ENCODE data around the gene CLUH.

The CLUH gene

DNA sequence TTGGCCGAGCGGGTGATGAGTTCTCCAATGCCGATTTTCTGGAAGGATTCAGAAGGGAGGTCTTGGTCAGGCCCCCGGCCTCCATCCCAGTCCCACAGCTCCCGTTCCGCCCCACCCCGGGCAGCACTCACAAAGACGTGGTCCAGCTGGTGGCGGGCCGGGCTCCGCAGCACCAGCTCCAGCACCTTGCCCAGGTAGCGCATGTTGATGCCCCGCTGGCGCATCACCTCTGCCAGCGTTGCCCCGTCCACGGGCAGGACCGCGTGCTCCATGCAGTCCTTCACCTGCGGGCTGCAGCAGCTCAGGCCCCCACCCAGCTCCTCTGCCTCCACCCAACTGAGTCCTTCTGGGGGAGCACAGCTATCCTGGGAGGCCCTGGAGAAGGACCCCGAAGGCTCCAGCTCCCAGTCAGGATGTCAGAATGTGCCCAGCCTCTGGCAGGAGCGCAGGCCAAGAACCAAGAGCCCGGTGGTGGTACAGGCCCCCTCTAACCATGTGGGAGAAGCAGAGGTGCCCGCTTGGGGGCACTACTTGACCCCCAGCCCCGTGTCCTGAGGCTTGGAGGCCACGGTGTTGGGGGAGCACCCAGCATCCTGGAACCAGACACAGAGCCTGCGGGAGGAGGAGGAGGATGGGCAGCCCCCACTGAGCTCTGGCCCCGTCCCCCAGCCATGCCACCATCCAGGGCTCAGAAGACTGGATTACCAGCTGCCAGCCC is 16.2 kb downstream of the CLUH start:
- Histone ChIP-seq H2AFZ (ENCODE audit: insufficient read depth, low read length, poor library complexity) (no peak overlapping the region), H3K79me1 (ENCODE audit: low read length) (no peaks in the 10 kb centered on the region), H3K4me1 (ENCODE audit: control insufficient read depth in 1 of 2, insufficient read depth in 2 of 2, low read length in 2 of 2) (no peaks in the 10 kb centered on the region), H3K4ac (ENCODE audit: low read depth, low read length) (no peak overlapping the region), H2BK12ac (ENCODE audit: low read length) (no peak overlapping the region), H3K79me2 (ENCODE audit: control insufficient read depth, insufficient read depth, low read length, poor library complexity) (no peaks in the 10 kb centered on the region), H4K8ac (ENCODE audit: low read depth, low read length) (no peak overlapping the region), H4K12ac (ENCODE audit: low read depth, low read length) (no peak overlapping the region), H3K9ac (ENCODE audit: low read length) (no peak overlapping the region), H3K23ac (ENCODE audit: low read length) (no peak overlapping the region), H3K9me3 (ENCODE audit: insufficient read depth, low read depth, low read length) (peaks cover 5% of the 10 kb centered on the region), H3K27ac (ENCODE audit: low read depth, low read length) (no peak overlapping the region), H2BK120ac (ENCODE audit: insufficient read depth, low read length, poor library complexity) (no peak overlapping the region), H3K4me3 (ENCODE audit: low read depth, low read length) (no peak overlapping the region), H3K14ac (ENCODE audit: low read length) (no peak overlapping the region), H3K18ac (ENCODE audit: low read length) (no peak overlapping the region), H3K36me3 (ENCODE audit: control insufficient read depth in 1 of 2, insufficient read depth in 2 of 2, low read length in 2 of 2) (peaks cover 70 to 72% of the 10 kb centered on the region in 2 experiments), H2AK5ac (ENCODE audit: low read length) (no peak overlapping the region), H2BK5ac (ENCODE audit: low read depth, low read length, poor library complexity) (no peak overlapping the region), H3K27me3 (ENCODE audit: insufficient read depth, low read length) (no peaks in the 10 kb centered on the region), H3K4me2 (ENCODE audit: low read length) (no peak overlapping the region), H4K91ac (ENCODE audit: low read depth, low read length) (no peak overlapping the region)
- no peak for DNase-seq
- no CpG with 5 or more reads among the region's 28 CpGs for WGBS (ENCODE audit: extremely low coverage, insufficient coverage, insufficient read length)

DNA sequence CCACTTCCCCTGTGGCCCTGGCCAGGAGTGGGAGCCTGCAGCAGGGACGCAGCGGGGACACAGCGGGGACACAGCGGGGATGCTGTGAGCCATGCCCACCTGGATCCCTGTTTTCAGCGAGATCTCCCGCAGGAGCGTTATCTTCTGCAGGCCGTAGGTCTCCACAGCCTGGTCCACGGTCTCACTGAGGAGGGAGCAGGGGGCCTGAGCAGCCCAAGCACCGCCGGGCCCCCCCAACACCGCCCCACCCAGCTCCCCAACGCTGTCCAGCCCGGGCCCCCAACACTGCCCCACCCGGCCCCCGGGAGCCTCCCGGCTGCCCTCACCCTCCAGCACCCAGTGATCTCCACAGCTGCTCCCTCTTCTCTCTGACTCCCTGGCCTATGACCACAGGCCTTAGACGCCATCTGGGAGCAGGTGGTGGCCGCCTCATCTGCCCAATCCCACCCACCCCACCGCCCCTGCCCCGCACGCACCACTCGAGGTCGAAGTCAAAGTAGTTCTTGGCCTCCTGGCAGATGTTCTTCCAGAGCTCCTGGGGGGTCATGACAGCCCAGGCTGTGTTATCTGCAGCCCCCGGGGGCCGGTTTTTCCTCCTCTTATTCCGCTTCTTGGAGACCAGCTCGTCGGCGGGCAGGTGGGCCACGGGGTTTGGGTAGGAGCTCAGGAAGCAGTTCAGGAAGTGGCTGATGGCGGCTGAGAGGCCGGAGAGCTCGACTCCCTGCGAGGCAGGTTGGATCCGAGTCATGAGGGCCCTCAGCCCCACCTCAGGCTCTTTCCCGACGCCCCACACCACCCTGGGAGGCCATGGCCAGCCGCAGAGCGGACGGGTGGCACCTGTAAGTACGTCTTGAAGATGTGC is 17.0 kb downstream of the CLUH start:
- peaks cover 68 to 70% of the 10 kb centered on the region in 2 experiments for H3K36me3 ChIP-seq (ENCODE audit: control insufficient read depth in 1 of 2, insufficient read depth in 2 of 2, low read length in 2 of 2)
- WGBS (ENCODE audit: extremely low coverage, insufficient coverage, insufficient read length): no CpG with 5 or more reads among the region's 42 CpGs

DNA sequence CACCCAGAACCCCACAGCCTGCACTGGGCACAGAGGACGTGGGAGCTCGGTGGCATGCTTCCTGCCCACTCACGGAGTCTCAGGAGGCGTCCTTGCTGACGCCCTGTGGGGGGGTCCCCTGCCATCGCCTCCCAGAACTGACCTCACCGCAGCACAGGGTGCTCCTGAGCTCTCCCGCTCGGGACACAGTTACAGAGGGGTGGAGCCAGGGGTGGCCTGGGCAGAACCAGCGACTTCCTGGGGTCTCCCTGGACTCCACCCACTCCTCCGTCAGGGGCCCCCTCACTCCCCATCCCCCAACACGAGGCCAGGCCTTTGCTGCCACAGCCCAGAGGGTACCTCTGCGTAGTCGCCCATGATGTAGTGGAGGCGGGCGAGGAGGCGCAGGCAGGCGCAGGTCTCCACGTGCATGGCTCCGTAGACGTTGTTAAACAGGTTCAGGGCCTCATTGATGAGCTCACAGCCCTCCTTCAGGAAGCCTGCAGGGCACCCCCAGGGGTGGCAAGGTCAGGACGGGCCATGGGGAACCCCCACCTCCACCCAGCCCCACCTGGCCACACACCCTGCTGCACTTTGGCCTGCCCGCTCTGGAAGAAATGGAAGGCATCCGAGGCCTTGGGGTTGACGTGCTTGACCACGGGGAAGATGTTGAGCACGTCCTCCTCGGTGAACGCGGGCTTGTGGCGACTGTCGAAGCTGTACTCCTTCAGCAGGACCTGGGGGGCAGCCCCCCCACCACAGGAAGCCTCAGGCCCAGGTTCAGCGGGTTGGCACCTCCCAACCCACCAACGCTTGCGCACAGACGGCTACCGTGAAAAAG is 17.8 kb downstream of the CLUH start:
- Histone ChIP-seq H4K8ac (ENCODE audit: low read depth, low read length) (no peak overlapping the region), H2AK5ac (ENCODE audit: low read length) (no peak overlapping the region), H3K4me1 (ENCODE audit: control insufficient read depth in 1 of 2, insufficient read depth in 2 of 2, low read length in 2 of 2) (no peaks in the 10 kb centered on the region), H2BK120ac (ENCODE audit: insufficient read depth, low read length, poor library complexity) (no peak overlapping the region), H3K27me3 (ENCODE audit: insufficient read depth, low read length) (no peaks in the 10 kb centered on the region), H3K23ac (ENCODE audit: low read length) (no peak overlapping the region), H2AFZ (ENCODE audit: insufficient read depth, low read length, poor library complexity) (no peak overlapping the region), H3K4ac (ENCODE audit: low read depth, low read length) (no peak overlapping the region), H2BK5ac (ENCODE audit: low read depth, low read length, poor library complexity) (no peak overlapping the region), H3K9ac (ENCODE audit: low read length) (no peak overlapping the region), H3K4me2 (ENCODE audit: low read length) (no peak overlapping the region), H3K36me3 (ENCODE audit: control insufficient read depth in 1 of 2, insufficient read depth in 2 of 2, low read length in 2 of 2) (peaks cover 68 to 69% of the 10 kb centered on the region in 2 experiments), H3K79me1 (ENCODE audit: low read length) (no peaks in the 10 kb centered on the region), H3K79me2 (ENCODE audit: control insufficient read depth, insufficient read depth, low read length, poor library complexity) (no peaks in the 10 kb centered on the region), H3K9me3 (ENCODE audit: insufficient read depth, low read depth, low read length) (peaks cover 5% of the 10 kb centered on the region), H4K91ac (ENCODE audit: low read depth, low read length) (no peak overlapping the region), H3K14ac (ENCODE audit: low read length) (no peak overlapping the region), H3K4me3 (ENCODE audit: low read depth, low read length) (peak overlapping the region; percentile 28), H3K27ac (ENCODE audit: low read depth, low read length) (no peak overlapping the region), H2BK12ac (ENCODE audit: low read length) (no peak overlapping the region), H4K12ac (ENCODE audit: low read depth, low read length) (no peak overlapping the region), H3K18ac (ENCODE audit: low read length) (no peak overlapping the region)
- DNase-seq: no peak
- no CpG with 5 or more reads among the region's 37 CpGs for WGBS (ENCODE audit: extremely low coverage, insufficient coverage, insufficient read length)

More for the DNA sequence above, 17.0 kb downstream of the CLUH start:
- H3K27me3 ChIP-seq (ENCODE audit: insufficient read depth, low read length): no peaks in the 10 kb centered on the region
- H3K23ac ChIP-seq (ENCODE audit: low read length): no peak overlapping the region
- no peak overlapping the region for H3K27ac ChIP-seq (ENCODE audit: low read depth, low read length)
- H3K9ac ChIP-seq (ENCODE audit: low read length): no peak overlapping the region
- H3K4me1 ChIP-seq (ENCODE audit: control insufficient read depth in 1 of 2, insufficient read depth in 2 of 2, low read length in 2 of 2): no peaks in the 10 kb centered on the region
- H4K8ac ChIP-seq (ENCODE audit: low read depth, low read length): no peak overlapping the region
- no peak overlapping the region for H2AK5ac ChIP-seq (ENCODE audit: low read length)
- no peak overlapping the region for H4K12ac ChIP-seq (ENCODE audit: low read depth, low read length)
- no peak overlapping the region for H3K14ac ChIP-seq (ENCODE audit: low read length)
- no peak overlapping the region for H3K4ac ChIP-seq (ENCODE audit: low read depth, low read length)
- H3K79me1 ChIP-seq (ENCODE audit: low read length): no peaks in the 10 kb centered on the region
- H2BK12ac ChIP-seq (ENCODE audit: low read length): no peak overlapping the region
- no peak overlapping the region for H4K91ac ChIP-seq (ENCODE audit: low read depth, low read length)
- H2BK120ac ChIP-seq (ENCODE audit: insufficient read depth, low read length, poor library complexity): no peak overlapping the region
- no peak for DNase-seq
- no peak overlapping the region for H3K4me2 ChIP-seq (ENCODE audit: low read length)
- peak overlapping the region; percentile 28 for H3K4me3 ChIP-seq (ENCODE audit: low read depth, low read length)
- no peak overlapping the region for H3K18ac ChIP-seq (ENCODE audit: low read length)
- peaks cover 5% of the 10 kb centered on the region for H3K9me3 ChIP-seq (ENCODE audit: insufficient read depth, low read depth, low read length)
- no peaks in the 10 kb centered on the region for H3K79me2 ChIP-seq (ENCODE audit: control insufficient read depth, insufficient read depth, low read length, poor library complexity)
- no peak overlapping the region for H2BK5ac ChIP-seq (ENCODE audit: low read depth, low read length, poor library complexity)
- H2AFZ ChIP-seq (ENCODE audit: insufficient read depth, low read length, poor library complexity): no peak overlapping the region

DNA sequence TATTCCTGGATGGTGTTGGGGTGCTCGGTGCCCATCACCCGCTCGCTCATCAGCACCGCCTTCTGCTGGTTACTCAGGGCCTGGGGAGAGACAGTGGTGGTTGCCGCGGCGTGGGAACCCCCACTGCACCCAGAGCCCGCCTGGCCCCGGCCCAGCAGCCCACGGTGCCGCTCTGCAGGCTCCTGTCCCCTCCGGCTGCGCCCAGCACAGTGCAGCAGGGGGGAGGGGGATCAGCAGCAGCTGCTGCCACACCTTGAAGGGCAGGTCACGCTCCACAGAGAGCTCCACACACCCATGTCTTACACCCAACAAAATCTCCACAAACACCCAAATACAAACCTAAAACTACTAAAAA is 18.8 kb downstream of the CLUH start:
- Histone ChIP-seq H2AK5ac (ENCODE audit: low read length) (no peak overlapping the region), H4K8ac (ENCODE audit: low read depth, low read length) (no peak overlapping the region)

More for the DNA sequence above, 18.8 kb downstream of the CLUH start:
- no peak overlapping the region for H4K12ac ChIP-seq (ENCODE audit: low read depth, low read length)
- H3K36me3 ChIP-seq (ENCODE audit: control insufficient read depth in 1 of 2, insufficient read depth in 2 of 2, low read length in 2 of 2): peaks cover 60 to 61% of the 10 kb centered on the region in 2 experiments
- H3K9me3 ChIP-seq (ENCODE audit: insufficient read depth, low read depth, low read length): peaks cover 1% of the 10 kb centered on the region
- no peak overlapping the region for H3K14ac ChIP-seq (ENCODE audit: low read length)
- H3K27ac ChIP-seq (ENCODE audit: low read depth, low read length): no peak overlapping the region
- no peak overlapping the region for H3K23ac ChIP-seq (ENCODE audit: low read length)
- H4K91ac ChIP-seq (ENCODE audit: low read depth, low read length): no peak overlapping the region
- WGBS (ENCODE audit: extremely low coverage, insufficient coverage, insufficient read length): no CpG with 5 or more reads among the region's 14 CpGs
- H2BK5ac ChIP-seq (ENCODE audit: low read depth, low read length, poor library complexity): no peak overlapping the region
- H2BK120ac ChIP-seq (ENCODE audit: insufficient read depth, low read length, poor library complexity): no peak overlapping the region
- H3K27me3 ChIP-seq (ENCODE audit: insufficient read depth, low read length): no peaks in the 10 kb centered on the region
- H2BK12ac ChIP-seq (ENCODE audit: low read length): no peak overlapping the region
- H2AFZ ChIP-seq (ENCODE audit: insufficient read depth, low read length, poor library complexity): no peak overlapping the region
- no peaks in the 10 kb centered on the region for H3K79me1 ChIP-seq (ENCODE audit: low read length)
- H3K9ac ChIP-seq (ENCODE audit: low read length): no peak overlapping the region
- DNase-seq: no peak
- no peaks in the 10 kb centered on the region for H3K79me2 ChIP-seq (ENCODE audit: control insufficient read depth, insufficient read depth, low read length, poor library complexity)
- no peak overlapping the region for H3K4me3 ChIP-seq (ENCODE audit: low read depth, low read length)
- no peak overlapping the region for H3K4me2 ChIP-seq (ENCODE audit: low read length)
- H3K18ac ChIP-seq (ENCODE audit: low read length): no peak overlapping the region
- H3K4me1 ChIP-seq (ENCODE audit: control insufficient read depth in 1 of 2, insufficient read depth in 2 of 2, low read length in 2 of 2): no peaks in the 10 kb centered on the region
- H3K4ac ChIP-seq (ENCODE audit: low read depth, low read length): no peak overlapping the region

Data from trophoblast cell (in vitro differentiated cells and primary cell).